Neural crest cell (in vitro differentiated cells): ENCODE results near the gene DPRX. TPM values are rescaled to one million over a fixed set of nuclear protein-coding genes. Genes with fewer than 3 reads are reported as not detected.

Experiments
- DNase-seq: peaks from one replicate; pipeline ENCODE4 v3.0.0; 2021; ENCODE audit warnings: low read depth, mixed read lengths, low spot score
- H3K27ac Mint-ChIP-seq: one replicate; pipeline ENCODE4 v1.8.0; 2021; ENCODE audit warnings: mild to moderate bottlenecking, mixed read lengths; ENCODE audit not compliant: unreplicated experiment
- H3K27me3 Mint-ChIP-seq: 2 replicates; pipeline ENCODE4 v1.8.0; 2021; ENCODE audit warnings: low read depth, mild to moderate bottlenecking, mixed read lengths
- H3K36me3 Mint-ChIP-seq: 2 replicates; pipeline ENCODE4 v1.8.0; 2021; ENCODE audit warnings: low read depth, mild to moderate bottlenecking, mixed read lengths
- H3K4me1 Mint-ChIP-seq: 2 replicates; pipeline ENCODE4 v1.8.0; 2021; ENCODE audit warnings: mixed read lengths
- H3K4me3 Mint-ChIP-seq: one replicate; pipeline ENCODE4 v1.8.0; 2021; ENCODE audit warnings: mild to moderate bottlenecking, mixed read lengths
- H3K9me3 Mint-ChIP-seq: 2 replicates; pipeline ENCODE4 v1.8.0; 2021; ENCODE audit warnings: mixed read lengths
- long read RNA-seq: library from polyadenylated mRNA; unstranded; transcript quantifications from one replicate; pipeline ENCODE4 v2.0.0, GENCODE V29; 2020
- total RNA-seq: library from RNA; stranded (reverse); gene quantifications from 2 replicates; pipeline ENCODE4 v1.2.1, GENCODE V29; 2021
- TF ChIP-seq, protein P1 (sequence below): fragments of 200-600 bp; sonication (generic); conservative IDR thresholded peaks from 2 replicates; pipeline ENCODE4 v1.5.0; 2021; ENCODE audit warnings: antibody characterized with exemption, mild to moderate bottlenecking

The DPRX gene
- total RNA-seq = not detected in 2 replicates
- long read RNA-seq = 0 reads

DNA sequence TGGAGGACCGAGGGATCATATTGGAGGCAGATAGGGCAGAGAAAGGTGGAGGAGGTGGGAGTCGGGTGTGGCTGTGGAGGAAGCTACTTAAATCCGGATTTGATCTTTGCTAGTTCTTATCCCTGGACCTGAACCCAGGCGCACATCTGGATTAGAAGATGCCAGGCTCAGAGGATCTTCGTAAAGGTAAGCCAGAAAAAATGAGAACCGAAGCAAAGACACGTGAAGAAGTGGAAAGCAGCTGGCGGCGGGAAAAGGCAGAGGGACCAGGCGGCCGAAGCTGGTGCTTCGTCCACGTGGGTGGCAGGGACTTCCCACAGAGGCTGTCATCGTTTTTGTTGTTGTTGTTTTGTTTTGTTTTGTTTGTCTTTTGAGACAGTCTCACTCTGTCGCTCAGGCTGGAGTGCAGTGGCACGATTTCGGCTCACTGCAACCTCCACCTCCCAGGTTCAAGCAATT, at the start of gene DPRX:
TSS of gene DPRX (plus strand) at position 51 of the 459 bp plus-strand sequence. CDS start at position 159, 108 bp downstream.
- H3K4me1 Mint-ChIP-seq = no peaks in the 10 kb centered on the region
- no peaks in the 10 kb centered on the region for H3K27me3 Mint-ChIP-seq
- TF ChIP-seq, protein P1, sequence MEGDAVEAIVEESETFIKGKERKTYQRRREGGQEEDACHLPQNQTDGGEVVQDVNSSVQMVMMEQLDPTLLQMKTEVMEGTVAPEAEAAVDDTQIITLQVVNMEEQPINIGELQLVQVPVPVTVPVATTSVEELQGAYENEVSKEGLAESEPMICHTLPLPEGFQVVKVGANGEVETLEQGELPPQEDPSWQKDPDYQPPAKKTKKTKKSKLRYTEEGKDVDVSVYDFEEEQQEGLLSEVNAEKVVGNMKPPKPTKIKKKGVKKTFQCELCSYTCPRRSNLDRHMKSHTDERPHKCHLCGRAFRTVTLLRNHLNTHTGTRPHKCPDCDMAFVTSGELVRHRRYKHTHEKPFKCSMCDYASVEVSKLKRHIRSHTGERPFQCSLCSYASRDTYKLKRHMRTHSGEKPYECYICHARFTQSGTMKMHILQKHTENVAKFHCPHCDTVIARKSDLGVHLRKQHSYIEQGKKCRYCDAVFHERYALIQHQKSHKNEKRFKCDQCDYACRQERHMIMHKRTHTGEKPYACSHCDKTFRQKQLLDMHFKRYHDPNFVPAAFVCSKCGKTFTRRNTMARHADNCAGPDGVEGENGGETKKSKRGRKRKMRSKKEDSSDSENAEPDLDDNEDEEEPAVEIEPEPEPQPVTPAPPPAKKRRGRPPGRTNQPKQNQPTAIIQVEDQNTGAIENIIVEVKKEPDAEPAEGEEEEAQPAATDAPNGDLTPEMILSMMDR = no peak
- no peaks in the 10 kb centered on the region for H3K9me3 Mint-ChIP-seq
- DNase-seq = no peak
- H3K27ac Mint-ChIP-seq = peak within 1 kb of the TSS; percentile 43
- no peak within 1 kb of the TSS for H3K4me3 Mint-ChIP-seq
- no peaks in the 10 kb centered on the region for H3K36me3 Mint-ChIP-seq

DNA sequence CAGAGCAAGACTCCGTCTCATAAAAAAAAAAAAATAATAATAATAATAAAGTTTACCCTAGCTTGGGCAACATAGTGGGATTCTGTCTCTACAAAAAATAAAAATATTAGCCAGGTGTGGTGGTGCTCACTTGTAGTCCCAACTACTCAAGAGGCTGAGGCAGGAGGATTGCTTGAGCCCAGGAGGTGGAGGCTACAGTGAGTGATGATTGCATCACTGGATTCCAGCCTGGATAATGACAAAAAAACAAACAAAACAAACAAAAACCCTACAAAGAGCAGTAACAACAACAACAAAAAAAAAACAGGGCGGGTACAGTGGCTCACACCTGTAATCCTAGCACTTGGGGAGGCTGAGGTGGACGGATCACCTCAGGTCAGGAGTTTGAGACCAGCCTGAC, 48.6 kb upstream of the DPRX start:
- H3K27me3 Mint-ChIP-seq = no peaks in the 10 kb centered on the region
- DNase-seq = no peak
- peaks cover 24% of the 10 kb centered on the region for H3K36me3 Mint-ChIP-seq
- no peak overlapping the region for H3K27ac Mint-ChIP-seq
- H3K9me3 Mint-ChIP-seq = peaks cover 11% of the 10 kb centered on the region
- H3K4me3 Mint-ChIP-seq = no peak overlapping the region
- H3K4me1 Mint-ChIP-seq = no peaks in the 10 kb centered on the region
- TF ChIP-seq, protein P1 = no peak

DNA sequence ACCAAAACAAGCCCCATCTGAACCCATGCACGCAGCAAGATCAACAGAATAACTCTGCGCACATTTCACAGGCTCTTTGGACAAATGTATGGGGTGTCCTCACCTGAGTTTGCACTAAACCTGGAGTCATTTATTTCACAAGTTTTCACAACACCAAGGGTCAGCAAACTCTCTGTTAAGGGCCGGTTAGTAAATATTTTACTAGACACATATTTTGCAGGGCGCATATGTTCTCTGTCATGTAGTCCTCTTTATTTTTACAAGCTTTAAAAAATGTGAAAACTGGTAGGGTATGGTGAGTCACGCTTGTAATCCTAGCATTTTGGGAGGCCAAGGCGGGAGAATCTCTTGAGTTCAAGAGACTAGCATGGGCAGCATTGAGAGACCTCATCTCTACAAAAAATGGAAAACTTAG, 45.5 kb upstream of the DPRX start:
- peaks cover 5% of the 10 kb centered on the region for H3K36me3 Mint-ChIP-seq
- H3K27me3 Mint-ChIP-seq = no peaks in the 10 kb centered on the region
- no peak overlapping the region for H3K27ac Mint-ChIP-seq
- H3K9me3 Mint-ChIP-seq = peaks cover 3% of the 10 kb centered on the region
- H3K4me1 Mint-ChIP-seq = no peaks in the 10 kb centered on the region
- no peak overlapping the region for H3K4me3 Mint-ChIP-seq
- TF ChIP-seq, protein P1 = no peak
- no peak for DNase-seq

GRCh38 chr19:53594811-53595509, 36.8 kb upstream of the DPRX start:
- H3K9me3 Mint-ChIP-seq = no peaks in the 10 kb centered on the region
- no peaks in the 10 kb centered on the region for H3K36me3 Mint-ChIP-seq
- H3K27me3 Mint-ChIP-seq = no peaks in the 10 kb centered on the region
- no peak overlapping the region for H3K27ac Mint-ChIP-seq
- DNase-seq = no peak
- H3K4me1 Mint-ChIP-seq = no peaks in the 10 kb centered on the region
- H3K4me3 Mint-ChIP-seq = no peak overlapping the region
- TF ChIP-seq, protein P1 = no peak

DNA sequence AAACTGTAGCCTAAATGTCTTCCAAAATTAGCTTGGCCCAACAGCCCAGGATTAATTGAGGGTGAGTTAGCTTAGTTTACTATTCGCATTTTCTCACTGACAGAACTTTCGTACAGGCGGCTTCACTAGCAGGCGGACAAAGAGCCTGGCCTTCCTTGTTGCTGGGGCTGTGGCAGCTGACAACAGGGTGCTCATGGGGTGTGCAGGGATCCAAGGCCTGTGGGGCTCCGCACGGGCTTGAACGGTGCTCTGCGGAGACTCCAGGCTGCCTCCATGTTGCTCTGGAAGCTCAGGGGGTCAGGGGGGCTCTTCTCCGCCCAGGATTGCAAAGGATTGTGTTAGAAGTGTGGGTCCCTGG, 36.3 kb upstream of the DPRX start:
- Mint-ChIP-seq H3K9me3 (no peaks in the 10 kb centered on the region), H3K27me3 (no peaks in the 10 kb centered on the region)

More for the DNA sequence above, 36.3 kb upstream of the DPRX start:
- TF ChIP-seq, protein P1 = no peak
- H3K4me1 Mint-ChIP-seq = no peaks in the 10 kb centered on the region
- H3K36me3 Mint-ChIP-seq = no peaks in the 10 kb centered on the region
- peak overlapping the region; percentile 6 for H3K27ac Mint-ChIP-seq
- DNase-seq = no peak
- no peak overlapping the region for H3K4me3 Mint-ChIP-seq
